HepG2 (cell line): Measurements from ENCODE around the gene THRAP3. TPM values are rescaled to one million over a fixed set of nuclear protein-coding genes. Genes with fewer than 3 reads are reported as not detected.
A peak's percentile ranks its signal among the peaks of the same experiment; 100 is the strongest.

ENCODE experiments used
- ATAC-seq: fragments of 200-7000 bp; cut with Tn5 transposase; 3 replicates; pipeline ENCODE4 v1.9.1; 2020; ENCODE audit warnings: mild to moderate bottlenecking, moderate library complexity
- BruUV-seq: library from RNA; stranded (reverse); fragments of 400-500 nt; replicated peaks from 2 replicates; lab custom pipeline; 2021; lab: Mats Ljungman, UMichigan
- CTCF ChIA-PET: fragments of 300-600 bp; formaldehyde crosslinking; extraction: SDS; loops from one replicate; lab custom pipeline; 2021; ENCODE audit warnings: low total read pairs, inconsistent platforms, low intra/inter-chr PET ratio; lab: Yijun Ruan, JAX
- POLR2A ChIA-PET: fragments of 350-600 bp; sonication (Branson Sonifier 250); formaldehyde crosslinking; loops from one replicate; lab custom pipeline; 2020; ENCODE audit warnings: antibody characterized with exemption, inconsistent platforms; lab: Yijun Ruan, JAX
- DNase-seq: peaks from one replicate; pipeline ENCODE4 v3.0.0-alpha.2; 2015; ENCODE audit warnings: low spot score
- FAIRE-seq: peaks from 3 replicates; lab custom pipeline; 2011; peaks lifted over from hg19 to GRCh38; lab: Jason Lieb, UNC
- H2AFZ ChIP-seq: one replicate; pipeline ENCODE4 v1.6.1; 2011; ENCODE audit warnings: low read length, inconsistent platforms
- H3K27ac ChIP-seq: fragments of 300-600 bp; 3 replicates; pipeline ENCODE4 v1.8.0; 2011; ENCODE audit warnings: mixed run types, mild to moderate bottlenecking, mixed read lengths, low read length, inconsistent platforms; ENCODE audit not compliant: insufficient read depth; ENCODE audit errors: extremely low read length
- H3K27me3 ChIP-seq, 2 experiments: fragments of 200-600 bp in 1 of 2; 2 replicates in 1 of 2; 3 replicates in 1 of 2; pipeline versions ENCODE4 v1.6.0 to v1.8.0; 2011; ENCODE audit warnings: low read length in 2 of 2, mild to moderate bottlenecking in 2 of 2, moderate library complexity in 2 of 2, inconsistent platforms in 1 of 2; ENCODE audit not compliant: insufficient read depth in 2 of 2, control insufficient read depth in 1 of 2
- H3K36me3 ChIP-seq, 2 experiments: fragments of 200-600 bp in 1 of 2; replicated peaks in 1 of 2; 2 replicates in 1 of 2; 3 replicates in 1 of 2; pipeline versions ENCODE4 v1.5.1 to v1.8.0; 2011; ENCODE audit warnings: low read length in 2 of 2, inconsistent platforms in 1 of 2; ENCODE audit not compliant: insufficient read depth in 2 of 2, control insufficient read depth in 1 of 2
- H3K4me1 ChIP-seq: 2 replicates; pipeline ENCODE4 v1.5.1; 2012; ENCODE audit warnings: low read length, inconsistent platforms; ENCODE audit not compliant: insufficient read depth
- H3K4me2 ChIP-seq: 2 replicates; pipeline ENCODE4 v1.6.0; 2011; ENCODE audit warnings: low read depth, low read length, inconsistent platforms
- H3K4me3 ChIP-seq, 3 experiments: fragments of 200-600 bp in 1 of 3; sonication (generic), shearing (Covaris generic) in 1 of 3; replicated peaks in 1 of 3; 2 replicates each; pipeline ENCODE4 v1.5.1; 2011 to 2016; ENCODE audit warnings: low read length in 3 of 3, inconsistent platforms in 2 of 3, low read depth in 2 of 3, mild to moderate bottlenecking in 2 of 3, control low read depth in 1 of 3, mixed read lengths in 1 of 3; ENCODE audit not compliant: insufficient read depth in 1 of 3
- H3K79me2 ChIP-seq: one replicate; pipeline ENCODE4 v1.6.1; 2011; ENCODE audit warnings: low read length, inconsistent platforms; ENCODE audit not compliant: insufficient read depth
- H3K9ac ChIP-seq: 2 replicates; pipeline ENCODE4 v1.6.0; 2011; ENCODE audit warnings: mild to moderate bottlenecking, low read depth, low read length, inconsistent platforms; ENCODE audit not compliant: insufficient read depth
- H3K9me3 ChIP-seq: 2 replicates; pipeline ENCODE4 v1.5.1; 2012; ENCODE audit warnings: mild to moderate bottlenecking, low read length
- H4K20me1 ChIP-seq: 2 replicates; pipeline ENCODE4 v1.6.0; 2011; ENCODE audit warnings: inconsistent platforms, mild to moderate bottlenecking, low read length, moderate library complexity; ENCODE audit not compliant: insufficient read depth
- AGO2 ChIP-seq: fragments of 200-400 bp; formaldehyde crosslinking; optimal IDR thresholded peaks from 2 replicates; pipeline ENCODE3; 2017; ENCODE audit warnings: mild to moderate bottlenecking, low read depth, low read length, moderate library complexity
- GFI1 ChIP-seq: sonication (generic); formaldehyde crosslinking; IDR thresholded peaks from 2 replicates; pipeline ENCODE4 v1.5.0; 2020; ENCODE audit warnings: missing genetic modification reagents, mild to moderate bottlenecking, borderline replicate concordance
- NR2F2 ChIP-seq: IDR thresholded peaks from 2 replicates; pipeline ENCODE4 v1.6.1; 2012; ENCODE audit warnings: low read depth, inconsistent platforms, borderline replicate concordance
- ZBTB38 ChIP-seq: sonication (generic); formaldehyde crosslinking; IDR thresholded peaks from 2 replicates; pipeline ENCODE4 v1.5.1; 2020; ENCODE audit warnings: mild to moderate bottlenecking, missing genetic modification reagents
- ZNF713 ChIP-seq: sonication (generic); formaldehyde crosslinking; IDR thresholded peaks from 2 replicates; pipeline ENCODE4 v1.4.0; 2020; ENCODE audit warnings: mild to moderate bottlenecking, missing genetic modification reagents
- ZNF878 ChIP-seq: sonication (generic); formaldehyde crosslinking; IDR thresholded peaks from 2 replicates; pipeline ENCODE4 v1.8.1; 2023; ENCODE audit warnings: mild to moderate bottlenecking, missing genetic modification reagents, moderate library complexity
- WGBS: methylation state at CpG from one replicate; pipeline ENCODE4 v1.1.6; 2017; ENCODE audit warnings: low lambda C conversion rate; 5-methylcytosine and 5-hydroxymethylcytosine counted together
- in situ Hi-C: cut with HindIII; loops from 2 replicates; pipeline ENCODE4 v1.10.0; 2017; ENCODE audit warnings: low pct_unique_long_range_greater_than_20kb; ENCODE audit not compliant: extremely low pct_ligation_motif_present
- intact Hi-C: fragments of 100-400 bp; cut with micrococcal nuclease; formaldehyde crosslinking; loops from one replicate; pipeline ENCODE4 v1.10.0; 2022; ENCODE audit not compliant: unreplicated experiment
- polyA plus RNA-seq, 8 experiments: library from polyadenylated mRNA; depleted of rRNA in 3 of 8; stranded (reverse) in 7 of 8; unstranded in 1 of 8; fragments of >200 nt; fragmentation: Illumina TruSeq in 4 of 8; extraction: Trizol in 4 of 8; gene quantifications; 2 replicates each; pipeline versions ENCODE4 v1.2.1 to v1.2.3, GENCODE V29; 2011 to 2016; ENCODE audit warnings: low read depth in 4 of 8, missing spikeins in 1 of 8, mixed read lengths in 1 of 8; ENCODE audit not compliant: insufficient read depth in 1 of 8
- total RNA-seq, 5 experiments: library from RNA; depleted of rRNA; stranded (reverse); fragments of >200 nt; fragmentation: Illumina TruSeq; extraction: Trizol; gene quantifications; 2 replicates each; pipeline ENCODE4 v1.2.3, GENCODE V29; 2016; ENCODE audit warnings: low read depth in 1 of 5
- TF ChIP-seq, protein P1 (sequence below): sonication (generic); formaldehyde crosslinking; IDR thresholded peaks from 2 replicates; pipeline ENCODE4 v1.4.0; 2020; ENCODE audit warnings: missing genetic modification reagents

Gene THRAP3
- total and polyA plus RNA-seq, 2 of the 13 experiments (the other 11 are each of a cell fraction or from before 2014, with no cell fraction given), result 45.0 to 92.6 TPM

DNA sequence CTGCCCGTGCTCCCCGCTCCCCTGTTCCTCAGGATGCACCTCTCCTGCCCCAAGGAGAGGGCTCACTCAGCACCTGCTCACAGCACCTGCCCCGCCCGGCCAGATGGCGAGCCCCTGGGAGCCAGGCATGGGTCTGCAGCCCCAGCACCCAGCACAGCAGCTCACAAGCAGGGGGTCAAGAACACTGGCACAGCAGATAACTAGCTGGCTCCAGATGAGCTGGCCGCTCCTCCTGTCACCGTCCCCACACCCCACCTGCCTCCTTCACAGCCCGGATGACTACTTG, 120.1 kb downstream of the THRAP3 start:
- Histone ChIP-seq H3K79me2 (no peaks in the 10 kb centered on the region), H3K27me3 (no peaks in the 10 kb centered on the region), H3K4me2 (no peak overlapping the region), H3K4me1 (0 out of 2 replicates have a peak, but pooled peaks cover 15% of the 10 kb centered on the region), H3K36me3 (peaks cover 37 to 71% of the 10 kb centered on the region in 2 experiments), H3K9ac (no peak overlapping the region), H3K27ac (no peak overlapping the region), H3K9me3 (no peaks in the 10 kb centered on the region)
- no peak for ATAC-seq
- DNase-seq, result no peak
- ChIA-PET POLR2A (no interaction called here), CTCF (no interaction called here)
- WGBS, result 89% methylated on average over 6 of the region's 8 CpGs
- intact Hi-C loops, result no loop called here
- in situ Hi-C loops, result loop anchor here (5.0 kb wide), 1 partner anchor 78 kb away; no protein-coding TSS in a partner anchor
- BruUV-seq, result no TSS peak
- TF ChIP-seq ZBTB38 (CRISPR knock-in tag) (no peak), AGO2 (peak; percentile 59), NR2F2 (no peak), GFI1 (CRISPR knock-in tag) (no peak)
- TF ChIP-seq, all 625 proteins: peak for 1
- FAIRE-seq, result no peak
- Histone ChIP-seq H4K20me1 (no peaks in the 10 kb centered on the region), H2AFZ (no peak overlapping the region), H3K4me3 (no peak overlapping the region)

GRCh38 chr1:36345353-36345752, 121.1 kb downstream of the THRAP3 start:
- 94% methylated on average over 3 of the region's 7 CpGs for WGBS
- CTCF ChIA-PET, result no interaction called here
- H3K27ac ChIP-seq, result no peak overlapping the region
- intact Hi-C loops (no loop called here), in situ Hi-C loops (no loop called here)
- no peaks in the 10 kb centered on the region for H3K9me3 ChIP-seq
- no peak overlapping the region for H3K9ac ChIP-seq
- no peak overlapping the region for H3K4me3 ChIP-seq
- no peak for DNase-seq
- POLR2A ChIA-PET, result no interaction called here
- no peak overlapping the region for H2AFZ ChIP-seq
- ATAC-seq, result no peak
- peaks cover 11% of the 10 kb centered on the region; the same call in 1 of the 2 replicates for H3K4me1 ChIP-seq
- BruUV-seq, result no TSS peak
- TF ChIP-seq ZNF713 (CRISPR knock-in tag) (no peak), ZNF878 (CRISPR knock-in tag) (no peak)
- TF ChIP-seq, protein P1, sequence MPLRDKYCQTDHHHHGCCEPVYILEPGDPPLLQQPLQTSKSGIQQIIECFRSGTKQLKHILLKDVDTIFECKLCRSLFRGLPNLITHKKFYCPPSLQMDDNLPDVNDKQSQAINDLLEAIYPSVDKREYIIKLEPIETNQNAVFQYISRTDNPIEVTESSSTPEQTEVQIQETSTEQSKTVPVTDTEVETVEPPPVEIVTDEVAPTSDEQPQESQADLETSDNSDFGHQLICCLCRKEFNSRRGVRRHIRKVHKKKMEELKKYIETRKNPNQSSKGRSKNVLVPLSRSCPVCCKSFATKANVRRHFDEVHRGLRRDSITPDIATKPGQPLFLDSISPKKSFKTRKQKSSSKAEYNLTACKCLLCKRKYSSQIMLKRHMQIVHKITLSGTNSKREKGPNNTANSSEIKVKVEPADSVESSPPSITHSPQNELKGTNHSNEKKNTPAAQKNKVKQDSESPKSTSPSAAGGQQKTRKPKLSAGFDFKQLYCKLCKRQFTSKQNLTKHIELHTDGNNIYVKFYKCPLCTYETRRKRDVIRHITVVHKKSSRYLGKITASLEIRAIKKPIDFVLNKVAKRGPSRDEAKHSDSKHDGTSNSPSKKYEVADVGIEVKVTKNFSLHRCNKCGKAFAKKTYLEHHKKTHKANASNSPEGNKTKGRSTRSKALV (CRISPR knock-in tag), result no peak
- FAIRE-seq, result no peak
- no peaks in the 10 kb centered on the region for H3K27me3 ChIP-seq
- no peak overlapping the region for H3K4me2 ChIP-seq
- peaks cover 38 to 72% of the 10 kb centered on the region in 2 experiments for H3K36me3 ChIP-seq
- no peaks in the 10 kb centered on the region for H4K20me1 ChIP-seq
- no peaks in the 10 kb centered on the region for H3K79me2 ChIP-seq
